OCI-LY3 (cell line): ENCODE data around the gene KRT8.

Source experiments
- H2AFZ ChIP-seq: fragments of 200-600, 300-600 bp; shearing (Covaris generic); 2 replicates; pipeline ENCODE4 v1.6.0; 2014; ENCODE audit warnings: antibody characterized with exemption, low read depth, low read length
- H3K27ac ChIP-seq: fragments of 200-600, 300-600 bp; sonication (generic); 2 replicates; pipeline ENCODE4 v1.5.1; 2014; ENCODE audit warnings: mild to moderate bottlenecking, low read length, moderate library complexity, mixed read lengths
- H3K27me3 ChIP-seq: fragments of 200-600, 300-600 bp; sonication (generic); 2 replicates; pipeline ENCODE4 v1.6.1; 2014; ENCODE audit warnings: low read depth, low read length, mixed read lengths
- H3K36me3 ChIP-seq: fragments of 200-600, 300-600 bp; sonication (generic); replicated peaks from 2 replicates; pipeline ENCODE3; 2014; ENCODE audit warnings: low read depth, low read length, mixed read lengths
- H3K4me1 ChIP-seq: fragments of 300-600, 200-600 bp; sonication (generic); 2 replicates; pipeline ENCODE4 v1.6.1; 2014; ENCODE audit warnings: low read length, mixed read lengths
- H3K4me2 ChIP-seq: fragments of 200-600, 300-600 bp; sonication (generic); 2 replicates; pipeline ENCODE4 v1.6.1; 2014; ENCODE audit warnings: low read length, mixed read lengths
- H3K4me3 ChIP-seq: fragments of 300-600, 200-600 bp; sonication (generic); 2 replicates; pipeline ENCODE4 v1.5.1; 2014; ENCODE audit warnings: antibody characterized with exemption, mild to moderate bottlenecking, low read length, moderate library complexity
- H3K79me2 ChIP-seq: fragments of 300-600, 200-600 bp; shearing (Covaris generic); 2 replicates; pipeline ENCODE4 v1.6.1; 2014; ENCODE audit warnings: mild to moderate bottlenecking, low read length, mixed read lengths
- H3K9ac ChIP-seq: fragments of 300-600, 200-600 bp; shearing (Covaris generic); 2 replicates; pipeline ENCODE4 v1.6.0; 2014; ENCODE audit warnings: mild to moderate bottlenecking, low read length, moderate library complexity
- H3K9me3 ChIP-seq: fragments of 200-600, 300-600 bp; shearing (Covaris generic); 2 replicates; pipeline ENCODE4 v1.6.1; 2014; ENCODE audit warnings: low read length, mixed read lengths; ENCODE audit not compliant: insufficient read depth
- H4K20me1 ChIP-seq: fragments of 200-600, 300-600 bp; sonication (generic); 2 replicates; pipeline ENCODE4 v1.6.1; 2016; ENCODE audit warnings: low read length, mixed read lengths; ENCODE audit not compliant: insufficient read depth
- CTCF ChIP-seq: fragments of 200-600, 300-600 bp; sonication (generic); IDR thresholded peaks from 2 replicates; pipeline ENCODE4 v1.5.1; 2014; ENCODE audit warnings: antibody characterized with exemption, low read length, low read depth
- EZH2phosphoT487 ChIP-seq: fragments of 200-600 bp; shearing (Covaris generic); IDR thresholded peaks from 2 replicates; pipeline ENCODE4 v1.6.1; 2018; ENCODE audit warnings: antibody characterized with exemption, mixed run types, low read depth

The KRT8 gene

GRCh38 chr12:52873832-52874572, 30.9 kb downstream of the KRT8 start:
- TF ChIP-seq CTCF (no peak), EZH2phosphoT487 (no peak)
- peak overlapping the region; percentile 100 for H3K4me2 ChIP-seq
- H3K9ac ChIP-seq = peak overlapping the region; percentile 74
- no peaks in the 10 kb centered on the region for H3K79me2 ChIP-seq
- peaks cover 12% of the 10 kb centered on the region for H3K4me1 ChIP-seq
- H3K36me3 ChIP-seq = no peaks in the 10 kb centered on the region
- peaks cover 8% of the 10 kb centered on the region for H3K27me3 ChIP-seq
- H3K27ac ChIP-seq = no peak overlapping the region
- no peaks in the 10 kb centered on the region for H4K20me1 ChIP-seq
- peak overlapping the region; percentile 91 for H2AFZ ChIP-seq
- peak overlapping the region; percentile 81 for H3K4me3 ChIP-seq
- no peaks in the 10 kb centered on the region for H3K9me3 ChIP-seq

GRCh38 chr12:52873513-52873831, 31.4 kb downstream of the KRT8 start:
- Histone ChIP-seq H3K9ac (peak overlapping the region; percentile 58; the same call in 1 of the 2 replicates), H3K4me1 (peaks cover 12% of the 10 kb centered on the region), H3K9me3 (no peaks in the 10 kb centered on the region), H3K27me3 (peaks cover 8% of the 10 kb centered on the region), H3K36me3 (no peaks in the 10 kb centered on the region), H3K4me2 (peak overlapping the region; percentile 100), H4K20me1 (no peaks in the 10 kb centered on the region), H3K4me3 (peak overlapping the region; percentile 81), H3K27ac (no peak overlapping the region), H3K79me2 (no peaks in the 10 kb centered on the region), H2AFZ (no peak overlapping the region)
- no peak for TF ChIP-seq CTCF
- no peak for TF ChIP-seq EZH2phosphoT487

GRCh38 chr12:52872644-52873389, 32.1 kb downstream of the KRT8 start:
- Histone ChIP-seq H4K20me1 (no peaks in the 10 kb centered on the region), H3K4me1 (peaks cover 12% of the 10 kb centered on the region), H3K4me3 (no peak overlapping the region), H3K79me2 (no peaks in the 10 kb centered on the region), H3K36me3 (no peaks in the 10 kb centered on the region), H3K27ac (no peak overlapping the region), H2AFZ (no peak overlapping the region), H3K9me3 (no peaks in the 10 kb centered on the region), H3K27me3 (peaks cover 8% of the 10 kb centered on the region), H3K9ac (no peak overlapping the region), H3K4me2 (no peak overlapping the region)
- no peak for TF ChIP-seq CTCF
- TF ChIP-seq EZH2phosphoT487 = no peak

GRCh38 chr12:52871291-52872039, 33.4 kb downstream of the KRT8 start:
- H3K79me2 ChIP-seq = no peaks in the 10 kb centered on the region
- TF ChIP-seq CTCF = no peak
- H3K27ac ChIP-seq = no peak overlapping the region
- H3K9ac ChIP-seq = no peak overlapping the region
- no peak overlapping the region for H3K4me3 ChIP-seq
- no peak overlapping the region for H2AFZ ChIP-seq
- H3K9me3 ChIP-seq = no peaks in the 10 kb centered on the region
- H3K27me3 ChIP-seq = peaks cover 8% of the 10 kb centered on the region
- H3K4me2 ChIP-seq = no peak overlapping the region
- H4K20me1 ChIP-seq = no peaks in the 10 kb centered on the region
- peaks cover 12% of the 10 kb centered on the region for H3K4me1 ChIP-seq
- H3K36me3 ChIP-seq = no peaks in the 10 kb centered on the region
